ENCODE results near the gene OR6Y1. TPM values are rescaled to one million over a fixed set of nuclear protein-coding genes. Genes with fewer than 3 reads are reported as not detected.

OR6Y1 gene, protein sequence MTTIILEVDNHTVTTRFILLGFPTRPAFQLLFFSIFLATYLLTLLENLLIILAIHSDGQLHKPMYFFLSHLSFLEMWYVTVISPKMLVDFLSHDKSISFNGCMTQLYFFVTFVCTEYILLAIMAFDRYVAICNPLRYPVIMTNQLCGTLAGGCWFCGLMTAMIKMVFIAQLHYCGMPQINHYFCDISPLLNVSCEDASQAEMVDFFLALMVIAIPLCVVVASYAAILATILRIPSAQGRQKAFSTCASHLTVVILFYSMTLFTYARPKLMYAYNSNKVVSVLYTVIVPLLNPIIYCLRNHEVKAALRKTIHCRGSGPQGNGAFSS
- total RNA-seq, result not detected in 2 replicates

DNA sequence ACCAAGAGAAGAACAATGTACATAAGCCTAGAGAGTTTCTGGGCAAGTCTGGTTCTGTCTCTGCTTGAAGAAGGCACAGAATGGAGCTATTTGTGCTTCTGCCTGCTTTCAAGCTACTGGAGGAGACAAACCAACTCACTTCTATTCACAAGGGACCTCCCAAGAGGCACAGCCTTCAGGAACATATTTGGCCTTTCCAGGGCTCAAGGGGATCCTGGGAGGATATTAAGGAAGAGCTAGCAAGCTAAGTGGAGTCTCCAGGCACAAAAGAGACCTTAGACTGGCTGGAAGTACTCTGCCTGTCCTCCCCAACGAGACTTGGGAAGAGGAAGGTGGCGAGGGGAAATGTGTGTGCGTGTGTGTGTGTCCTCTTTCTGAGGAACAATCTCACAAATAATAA lies at the start of gene OR6Y1:
TSS of gene OR6Y1 (minus strand) at position 54 of the 400 bp plus-strand sequence. CDS start 6,300 bp downstream, outside the sequence.
- CTCF ChIA-PET, result no interaction called here
- Mint-ChIP-seq H3K36me3 (ENCODE audit: low read depth) (no peaks in the 10 kb centered on the region), H3K27ac (no peak within 1 kb of the TSS), H3K9me3 (no peaks in the 10 kb centered on the region), H3K4me1 (no peaks in the 10 kb centered on the region), H3K4me3 (no peak within 1 kb of the TSS), H3K27me3 (peaks cover 9% of the 10 kb centered on the region)
- DNase-seq (no peak), ATAC-seq (ENCODE audit: low read depth) (no peak)
- POLR2A ChIA-PET, result no interaction called here
- TF ChIP-seq, protein P1, sequence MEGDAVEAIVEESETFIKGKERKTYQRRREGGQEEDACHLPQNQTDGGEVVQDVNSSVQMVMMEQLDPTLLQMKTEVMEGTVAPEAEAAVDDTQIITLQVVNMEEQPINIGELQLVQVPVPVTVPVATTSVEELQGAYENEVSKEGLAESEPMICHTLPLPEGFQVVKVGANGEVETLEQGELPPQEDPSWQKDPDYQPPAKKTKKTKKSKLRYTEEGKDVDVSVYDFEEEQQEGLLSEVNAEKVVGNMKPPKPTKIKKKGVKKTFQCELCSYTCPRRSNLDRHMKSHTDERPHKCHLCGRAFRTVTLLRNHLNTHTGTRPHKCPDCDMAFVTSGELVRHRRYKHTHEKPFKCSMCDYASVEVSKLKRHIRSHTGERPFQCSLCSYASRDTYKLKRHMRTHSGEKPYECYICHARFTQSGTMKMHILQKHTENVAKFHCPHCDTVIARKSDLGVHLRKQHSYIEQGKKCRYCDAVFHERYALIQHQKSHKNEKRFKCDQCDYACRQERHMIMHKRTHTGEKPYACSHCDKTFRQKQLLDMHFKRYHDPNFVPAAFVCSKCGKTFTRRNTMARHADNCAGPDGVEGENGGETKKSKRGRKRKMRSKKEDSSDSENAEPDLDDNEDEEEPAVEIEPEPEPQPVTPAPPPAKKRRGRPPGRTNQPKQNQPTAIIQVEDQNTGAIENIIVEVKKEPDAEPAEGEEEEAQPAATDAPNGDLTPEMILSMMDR (IDR thresholded peaks at IDR 0.05), result no peak
- intact Hi-C loops (cut with micrococcal nuclease), result no loop called here

GRCh38 chr1:158600735-158601134 lies 46.5 kb upstream of the OR6Y1 start:
- Mint-ChIP-seq H3K27ac (no peak overlapping the region), H3K36me3 (ENCODE audit: low read depth) (peaks cover 6% of the 10 kb centered on the region), H3K27me3 (peaks cover 1% of the 10 kb centered on the region), H3K4me3 (no peak overlapping the region), H3K9me3 (peaks cover 25% of the 10 kb centered on the region), H3K4me1 (no peaks in the 10 kb centered on the region)
- ChIA-PET CTCF (no interaction called here), POLR2A (no interaction called here)
- intact Hi-C loops (cut with micrococcal nuclease), result no loop called here
- TF ChIP-seq, protein P1 (IDR thresholded peaks at IDR 0.05), result no peak
- ATAC-seq (ENCODE audit: low read depth) (no peak), DNase-seq (no peak)

DNA sequence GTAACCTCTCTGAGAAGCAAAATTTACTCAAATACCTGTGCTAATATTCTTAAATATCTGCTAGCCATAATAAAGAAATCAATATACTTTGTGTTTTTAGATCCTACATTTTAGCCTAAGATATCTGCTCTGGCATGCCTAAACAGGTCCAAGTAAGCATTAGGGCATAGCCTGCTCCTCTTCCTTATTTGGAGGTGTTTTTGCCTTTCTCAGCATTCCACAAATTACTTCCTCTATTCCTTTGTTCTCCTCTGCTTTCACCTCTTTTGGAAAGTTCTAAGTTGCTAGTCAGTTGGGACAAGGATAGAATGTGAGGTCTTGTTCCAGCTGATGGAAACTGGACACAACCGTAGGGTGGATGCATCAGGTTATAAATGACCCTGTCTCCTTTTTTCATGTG lies 32.7 kb upstream of the OR6Y1 start:
- DNase-seq (no peak), ATAC-seq (ENCODE audit: low read depth) (no peak)
- ChIA-PET POLR2A (no interaction called here), CTCF (no interaction called here)
- H3K27ac Mint-ChIP-seq, result no peak overlapping the region
- peaks cover 16% of the 10 kb centered on the region for H3K9me3 Mint-ChIP-seq
- H3K27me3 Mint-ChIP-seq, result peaks cover 20% of the 10 kb centered on the region
- no peak overlapping the region for H3K4me3 Mint-ChIP-seq
- intact Hi-C loops (cut with micrococcal nuclease), result no loop called here
- TF ChIP-seq, protein P1 (IDR thresholded peaks at IDR 0.05), result no peak
- H3K36me3 Mint-ChIP-seq (ENCODE audit: low read depth), result no peaks in the 10 kb centered on the region
- H3K4me1 Mint-ChIP-seq, result no peaks in the 10 kb centered on the region

GRCh38 chr1:158583962-158584361 lies 29.8 kb upstream of the OR6Y1 start:
- no peak for ATAC-seq (ENCODE audit: low read depth)
- ChIA-PET CTCF (no interaction called here), POLR2A (no interaction called here)
- intact Hi-C loops (cut with micrococcal nuclease), result no loop called here
- Mint-ChIP-seq H3K36me3 (ENCODE audit: low read depth) (no peaks in the 10 kb centered on the region), H3K27ac (no peak overlapping the region), H3K4me3 (no peak overlapping the region), H3K27me3 (peaks cover 17% of the 10 kb centered on the region), H3K9me3 (peaks cover 10% of the 10 kb centered on the region), H3K4me1 (no peaks in the 10 kb centered on the region)
- DNase-seq, result no peak
- TF ChIP-seq, protein P1 (IDR thresholded peaks at IDR 0.05), result no peak

DNA sequence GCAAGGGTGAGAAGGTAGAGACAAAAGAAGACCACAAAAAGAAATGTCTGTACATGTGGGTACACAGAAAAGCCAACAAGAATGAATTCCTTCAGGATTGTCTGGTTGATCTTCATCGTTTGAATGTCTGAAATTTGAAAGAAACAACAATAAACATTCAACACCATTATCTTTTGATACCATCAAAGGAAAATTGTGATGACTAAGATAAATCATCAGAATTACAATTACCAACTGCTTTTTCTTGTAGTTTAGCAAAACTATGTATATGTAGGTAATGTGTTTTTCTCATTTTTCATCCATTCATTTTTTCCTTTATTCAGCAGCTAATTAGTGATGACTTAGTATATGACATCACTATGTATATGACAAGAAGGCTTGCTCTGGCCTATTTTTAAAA lies 25.5 kb upstream of the OR6Y1 start, which contains the start of gene OR10X1:
TSS of gene OR10X1 (minus strand) at position 167 of the 400 bp plus-strand sequence. CDS start at position 167, 0 bp downstream.
- POLR2A ChIA-PET, result no interaction called here
- intact Hi-C loops (cut with micrococcal nuclease), result no loop called here
- Mint-ChIP-seq H3K4me1 (no peaks in the 10 kb centered on the region), H3K36me3 (ENCODE audit: low read depth) (no peaks in the 10 kb centered on the region), H3K4me3 (no peak within 1 kb of the TSS), H3K27me3 (peaks cover 19% of the 10 kb centered on the region), H3K9me3 (no peaks in the 10 kb centered on the region), H3K27ac (no peak within 1 kb of the TSS)
- TF ChIP-seq, protein P1 (IDR thresholded peaks at IDR 0.05), result no peak
- ATAC-seq (ENCODE audit: low read depth) (no peak), DNase-seq (no peak)
- CTCF ChIA-PET, result no interaction called here
